HG03469 (cell line): ENCODE data around the gene SFMBT1.

ENCODE experiments used
- ATAC-seq: cut with Tn5 transposase; IDR thresholded peaks from one replicate; pipeline ENCODE4 v1.9.1; 2021; ENCODE audit warnings: mild to moderate bottlenecking, moderate library complexity, moderate number of reproducible peaks; ENCODE audit not compliant: unreplicated experiment

The SFMBT1 gene

GRCh38 chr3:53003320-53003719, 42.6 kb downstream of the SFMBT1 start:
- ATAC-seq = no peak

DNA sequence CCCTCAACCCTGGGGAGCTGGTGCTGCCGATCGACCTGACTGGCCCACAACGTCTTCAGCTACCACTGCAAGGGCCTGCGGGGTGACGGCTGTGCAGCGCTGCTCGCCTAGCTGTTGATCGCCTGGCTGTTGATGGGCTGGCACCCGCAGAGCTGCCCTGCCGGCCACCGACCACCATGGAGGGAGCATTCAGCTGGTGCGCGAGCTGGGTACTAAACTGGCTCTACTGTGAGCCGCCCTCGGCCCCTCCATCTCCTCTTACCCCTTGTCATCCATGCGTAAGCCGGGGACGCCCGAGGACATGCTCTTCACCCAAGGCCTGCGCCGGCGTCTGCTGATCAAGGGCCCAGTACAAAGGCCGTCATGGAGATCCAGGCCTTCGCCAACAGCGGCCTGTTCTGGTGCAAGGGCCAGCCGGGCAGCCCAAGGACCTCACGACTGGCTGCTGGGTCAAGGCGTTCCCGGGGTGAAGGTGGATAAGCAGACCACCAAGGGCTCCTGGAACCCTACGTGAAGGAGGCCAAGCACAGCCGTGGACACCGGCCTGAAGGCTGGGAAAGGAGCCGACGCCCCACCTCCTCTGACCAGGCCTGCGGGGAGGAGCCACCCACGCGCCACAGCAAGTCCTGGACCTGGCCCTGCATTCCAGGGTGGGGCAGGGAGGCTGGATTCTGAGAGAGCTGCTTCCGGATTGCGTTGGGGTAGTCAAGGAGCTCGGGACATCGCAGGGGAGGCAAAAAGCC, 46.9 kb downstream of the SFMBT1 start:
- ATAC-seq = no peak

- no peak for ATAC-seq
Observed at GRCh38 chr3:52990637-52991036, 55.2 kb downstream of the SFMBT1 start.

GRCh38 chr3:52986938-52987337, 58.9 kb downstream of the SFMBT1 start:
- ATAC-seq = no peak

GRCh38 chr3:52986049-52986448, 59.8 kb downstream of the SFMBT1 start:
- no peak for ATAC-seq

DNA sequence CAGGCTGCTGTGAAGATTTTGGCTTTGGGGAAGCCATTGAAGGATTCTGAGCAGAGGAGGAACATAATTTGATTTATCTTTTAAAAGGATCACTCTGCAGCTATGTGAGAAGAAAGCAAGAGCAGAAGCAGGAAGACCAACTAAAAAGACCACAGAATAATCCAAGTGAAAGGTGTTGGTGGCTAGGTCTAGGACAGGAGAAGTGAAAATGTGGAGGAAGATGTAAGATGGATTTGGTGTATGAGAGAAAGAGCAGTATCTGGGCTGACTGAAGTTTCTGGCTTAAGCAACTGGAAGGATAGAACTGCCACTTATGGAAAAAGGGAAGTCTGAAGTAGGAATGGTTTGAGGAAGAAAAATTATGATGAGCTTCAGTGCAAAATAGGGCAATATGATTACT, 62.0 kb downstream of the SFMBT1 start:
- ATAC-seq = peak; percentile 17

GRCh38 chr3:52983336-52983807, 62.5 kb downstream of the SFMBT1 start:
- peak; percentile 79 for ATAC-seq

- no peak for ATAC-seq
Observed at GRCh38 chr3:52982839-52983238, 63.0 kb downstream of the SFMBT1 start.

DNA sequence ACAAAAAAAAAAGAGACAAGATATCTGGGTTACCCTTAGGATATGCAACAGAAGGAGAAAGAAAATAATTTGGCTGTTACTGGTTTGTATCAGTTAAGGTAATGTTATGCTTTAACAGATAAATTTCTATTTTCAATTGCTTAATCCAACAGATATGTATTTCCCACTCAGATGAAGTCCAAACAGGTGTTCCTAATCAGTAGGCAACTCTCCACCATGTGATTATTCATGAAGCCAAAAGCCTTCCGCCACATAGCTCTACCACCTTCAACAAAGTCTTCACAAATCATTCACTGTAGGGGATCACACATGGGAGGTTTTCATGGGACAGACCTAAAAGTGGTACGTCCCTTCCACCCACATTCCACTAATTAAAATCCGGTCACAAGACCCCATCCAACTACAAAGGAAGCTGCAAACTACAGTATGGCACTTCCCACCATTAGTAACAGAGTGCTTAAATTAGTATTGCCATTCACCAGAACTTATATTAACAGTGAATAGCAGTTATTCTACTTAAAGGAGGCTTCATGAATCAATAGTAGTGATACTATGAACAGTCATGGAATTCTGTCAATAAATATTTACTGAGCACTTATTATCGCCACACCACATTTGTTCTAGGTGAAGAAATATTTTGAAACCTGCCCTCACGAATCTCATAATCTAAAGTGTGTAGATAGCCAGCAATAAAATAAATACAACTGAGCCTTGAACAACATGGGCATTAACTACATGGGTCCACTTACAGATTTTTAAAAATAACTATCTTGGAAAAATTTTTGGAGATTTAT, 66.5 kb downstream of the SFMBT1 start:
- ATAC-seq = no peak

DNA sequence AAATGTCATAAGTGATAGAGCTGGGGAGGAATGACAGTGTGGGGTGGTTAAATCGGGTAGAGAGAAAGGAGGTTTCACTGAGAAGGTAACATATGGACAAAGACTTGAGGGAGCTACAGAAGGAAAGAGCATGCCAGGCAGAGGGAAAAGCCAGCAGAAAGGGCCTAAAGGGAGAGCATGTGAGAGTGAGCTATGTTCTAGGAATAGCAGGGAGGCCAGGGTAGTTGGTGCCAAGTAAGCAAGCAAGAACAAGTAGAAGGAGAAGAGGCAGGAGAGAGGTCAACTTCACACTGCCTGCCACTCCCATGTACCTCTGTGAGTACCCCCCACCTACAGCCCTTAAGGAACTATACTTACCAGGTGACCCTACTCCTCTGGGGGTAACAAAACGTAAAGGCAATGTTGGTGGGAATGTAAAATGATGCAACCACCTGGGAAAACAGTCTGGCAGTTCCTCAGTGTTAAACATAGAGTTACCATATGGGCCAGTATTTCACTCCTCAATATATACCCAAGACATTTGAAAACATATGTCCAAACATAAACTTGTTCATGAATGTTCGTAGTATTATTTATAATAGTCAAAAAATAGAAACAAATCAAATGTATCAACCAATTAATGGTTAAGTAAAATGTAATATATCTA, 67.6 kb downstream of the SFMBT1 start:
- ATAC-seq = no peak

DNA sequence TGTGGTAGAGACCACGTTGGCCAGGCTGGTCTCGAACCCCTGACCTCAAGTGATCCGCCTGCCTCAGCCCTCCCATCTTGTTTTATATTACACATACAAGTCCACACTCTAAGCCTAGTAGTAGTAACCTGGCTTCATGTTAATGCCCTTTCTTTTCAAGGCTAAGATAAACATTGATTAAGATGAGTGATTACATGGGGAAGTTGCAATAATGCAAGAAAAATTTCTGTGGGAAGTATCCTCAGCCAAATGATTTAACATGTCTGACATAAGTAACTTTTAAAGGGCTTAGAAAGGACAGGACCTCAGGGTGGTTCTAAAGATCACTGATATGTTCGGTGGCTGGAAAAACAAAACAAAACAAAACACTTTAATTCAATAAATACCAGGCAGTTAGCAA, 72.1 kb downstream of the SFMBT1 start:
- no peak for ATAC-seq

DNA sequence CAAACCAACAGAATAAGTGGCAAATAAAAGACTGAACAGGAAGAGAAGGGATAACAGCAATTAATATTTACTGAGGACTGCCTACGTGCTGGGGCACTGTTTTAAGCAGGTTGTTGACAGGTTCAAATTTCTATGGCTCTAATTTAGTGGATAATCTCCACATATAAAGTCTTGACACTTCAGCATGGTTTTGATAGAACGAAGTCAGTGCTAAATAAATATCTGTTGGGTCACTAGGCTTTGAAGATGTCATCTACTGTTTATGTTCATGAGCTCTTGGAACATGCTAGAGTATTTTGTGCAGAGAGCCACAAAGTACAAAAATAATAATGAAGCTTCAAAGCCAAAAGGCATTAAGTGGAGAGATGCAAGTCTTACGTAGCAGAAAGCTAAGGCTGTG, 74.0 kb downstream of the SFMBT1 start:
- no peak for ATAC-seq

- ATAC-seq = no peak
Observed at GRCh38 chr3:52967398-52967797, 78.5 kb downstream of the SFMBT1 start.

DNA sequence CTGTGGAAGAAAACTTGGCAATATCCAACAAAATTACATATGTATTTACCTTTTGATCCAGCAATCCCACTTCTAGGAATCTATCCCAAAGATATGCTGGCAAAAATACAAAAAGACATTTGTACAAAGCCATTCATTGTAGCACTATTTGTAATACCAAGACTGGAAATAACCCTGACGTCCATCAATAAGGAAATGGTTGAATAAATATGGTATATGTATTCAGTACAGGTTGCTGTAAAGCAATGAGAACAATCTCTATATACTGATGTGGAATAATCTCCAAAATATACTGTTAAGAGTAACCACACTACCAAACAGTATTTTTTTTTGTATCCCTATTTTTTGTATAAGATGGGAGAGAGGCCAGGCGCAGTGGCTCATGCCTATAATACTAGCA, 83.7 kb downstream of the SFMBT1 start:
- ATAC-seq = no peak

DNA sequence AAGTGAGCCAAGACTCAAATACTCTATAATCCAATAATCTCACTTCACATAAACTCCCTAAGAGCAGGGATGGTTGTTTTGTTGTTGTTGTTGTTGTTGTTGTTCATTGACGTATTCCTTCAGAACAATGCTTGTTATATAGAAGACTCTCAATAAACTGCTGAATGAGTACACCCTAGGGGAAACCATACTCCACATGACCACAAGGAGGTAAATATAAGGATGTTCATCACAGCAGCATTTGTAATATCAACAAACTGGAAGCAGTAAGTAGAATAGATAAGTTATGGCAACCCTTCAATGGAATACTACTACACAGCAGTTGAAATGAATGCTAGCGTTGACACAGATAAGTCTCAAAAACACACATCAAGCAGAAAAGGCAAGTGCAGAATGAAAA, 86.1 kb downstream of the SFMBT1 start:
- no peak for ATAC-seq

DNA sequence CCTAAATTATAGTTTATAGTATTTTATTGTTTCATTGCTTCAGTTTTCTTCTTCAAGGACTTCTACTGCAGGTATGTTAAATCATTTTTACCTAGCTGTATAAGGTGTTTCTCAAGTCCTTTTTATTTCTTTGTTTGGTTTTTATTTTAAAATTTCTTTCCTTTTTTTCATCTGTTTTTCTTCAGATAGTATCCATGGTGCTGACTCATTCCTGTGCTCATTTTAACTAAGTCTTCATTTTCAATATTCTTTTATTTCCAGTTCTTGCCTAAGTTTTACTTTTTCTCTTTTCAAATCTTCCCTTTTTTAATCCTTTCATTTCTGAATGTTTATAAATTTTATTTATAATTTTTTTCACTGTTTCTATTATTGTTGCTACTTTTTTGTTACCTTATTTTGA, 106.3 kb downstream of the SFMBT1 start:
- ATAC-seq = no peak

- ATAC-seq = no peak
Observed at GRCh38 chr3:52934630-52935530, 111.0 kb downstream of the SFMBT1 start.

- no peak for ATAC-seq
Observed at GRCh38 chr3:52931889-52932288, 114.0 kb downstream of the SFMBT1 start.

DNA sequence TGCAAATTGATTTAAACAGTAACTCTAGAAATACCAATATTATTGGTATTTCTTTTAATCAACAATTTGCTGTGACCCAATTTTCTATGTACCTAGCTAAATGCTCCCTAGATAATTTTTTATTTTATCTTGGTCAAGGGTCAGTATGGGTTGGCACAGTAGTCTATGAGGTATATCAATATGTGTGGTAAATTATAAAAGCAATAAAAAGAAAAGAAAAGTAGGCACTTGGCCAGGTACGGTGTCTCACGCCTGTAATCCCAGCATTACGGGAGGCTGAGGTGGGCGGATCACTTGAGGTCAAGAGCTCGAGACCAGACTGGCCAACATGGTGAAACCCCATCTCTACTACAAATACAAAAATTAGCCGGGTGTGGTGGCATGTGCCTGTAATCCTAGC, 114.5 kb downstream of the SFMBT1 start:
- ATAC-seq = no peak

GRCh38 chr3:52930748-52931147, 115.1 kb downstream of the SFMBT1 start:
- no peak for ATAC-seq

- ATAC-seq = no peak
Observed at GRCh38 chr3:52926554-52926953, 119.3 kb downstream of the SFMBT1 start.
